ENCODE results near the gene ENPP6. TPM values are rescaled to one million over a fixed set of nuclear protein-coding genes. Genes with fewer than 3 reads are reported as not detected.

ENPP6 gene
- total and polyA plus RNA-seq, 2 donors (not counting 1 experiment from before 2014, with no cell fraction given) = 0.01 TPM; not detected in 1

DNA sequence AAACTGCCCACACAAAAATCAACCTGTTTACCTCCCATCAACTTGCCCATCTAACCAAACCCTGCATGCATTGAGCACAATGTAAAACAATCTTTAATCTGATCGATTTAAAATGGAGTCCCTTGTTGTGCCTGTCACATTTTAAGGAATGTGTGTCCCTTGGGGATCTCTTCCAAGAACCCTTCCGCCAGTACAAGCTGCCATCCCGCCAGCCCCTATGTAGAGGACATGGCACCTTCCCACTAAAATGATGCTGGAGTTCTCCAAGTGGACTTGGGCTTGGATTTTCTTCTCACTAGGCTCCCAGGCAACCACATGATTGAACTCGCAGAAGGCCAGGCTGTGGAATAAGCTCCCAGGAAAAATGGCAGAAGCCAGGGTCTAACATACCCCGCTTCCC lies 45.8 kb upstream of the ENPP6 start:
- TF ChIP-seq CTCF (IDR thresholded peaks at IDR 0.05) (no peak), EZH2 (IDR thresholded peaks at IDR 0.05; ENCODE audit: borderline replicate concordance, insufficient read depth, low read depth, low read length, poor library complexity, severe bottlenecking) (no peak)
- peaks cover 29 to 34% of the 10 kb centered on the region in 2 donors for H3K4me1 ChIP-seq (ENCODE audit: control insufficient read depth in 2 of 2, insufficient read depth in 2 of 2, low read length in 2 of 2)
- Mint-ChIP-seq H3K27ac (peak overlapping the region; percentile 54), H3K4me1 (peaks cover 36% of the 10 kb centered on the region), H3K4me3 (no peak overlapping the region), H3K27me3 (no peaks in the 10 kb centered on the region), H3K9me3 (ENCODE audit: insufficient read depth) (no peaks in the 10 kb centered on the region)
- no peaks in the 10 kb centered on the region for H4K20me1 ChIP-seq (ENCODE audit: control insufficient read depth, insufficient read depth, low read length, poor library complexity, severe bottlenecking)
- H3K79me2 ChIP-seq (ENCODE audit: control insufficient read depth, insufficient read depth, low read length) = no peaks in the 10 kb centered on the region
- peak overlapping the region; percentile 84 for H2AFZ ChIP-seq (ENCODE audit: insufficient read depth, low read depth, low read length, poor library complexity, severe bottlenecking)
- WGBS (ENCODE audit: insufficient coverage) = 94% methylated on average over 4 of the region's 5 CpGs
- no peak overlapping the region for H3K9ac ChIP-seq (ENCODE audit: low read length)
- H3K4me3 ChIP-seq (ENCODE audit: control extremely low read depth in 1 of 5, extremely low read depth in 1 of 5, insufficient read depth in 1 of 5, low read depth in 2 of 5, low read length in 4 of 5) = no peak overlapping the region
- no peaks in the 10 kb centered on the region for H3K27me3 ChIP-seq (replicated peaks in 1 of 4; ENCODE audit: control extremely low read depth in 1 of 4, control insufficient read depth in 3 of 4, insufficient read depth in 4 of 4, low read length in 3 of 4)
- intact Hi-C loops (cut with micrococcal nuclease) = loop anchor here (5.0 to 10.0 kb wide), 4 partner anchors 484 to 1131 kb away; partner anchors contain the start of genes ANKRD37 and LRP2BP
- no peaks in the 10 kb centered on the region for H3K36me3 ChIP-seq (replicated peaks in 1 of 2; ENCODE audit: control extremely low read depth in 1 of 2, control insufficient read depth in 1 of 2, extremely low read depth in 1 of 2, insufficient read depth in 2 of 2, low read length in 1 of 2)
- ChIA-PET POLR2A (interaction anchor here (1.1 to 1.5 kb wide), 2 partner anchors 154 to 274 kb away, joined by 3 to 7 read pairs; no protein-coding TSS in a partner anchor), CTCF (interaction anchor here (0.7 to 9.0 kb wide), 71 partner anchors 9 to 871 kb away, joined by 3 to 137 read pairs (median 5); partner anchors contain the start of genes CENPU and IRF2)
- no peak overlapping the region for H3K27ac ChIP-seq (ENCODE audit: low read length in 2 of 2)
- ATAC-seq (ENCODE audit: low read depth) = no peak
- no peak overlapping the region for H3K4me2 ChIP-seq (replicated peaks; ENCODE audit: low read depth, low read length, poor library complexity, severe bottlenecking)
- no peak for DNase-seq
- peaks cover 0 to 6% (median 4%) of the 10 kb centered on the region in 3 donors for H3K9me3 ChIP-seq (ENCODE audit: control extremely low read depth in 1 of 3, control insufficient read depth in 2 of 3, insufficient read depth in 1 of 3, low read length in 2 of 3)

- H3K4me1 Mint-ChIP-seq = peaks cover 31% of the 10 kb centered on the region
- peaks cover 25 to 31% of the 10 kb centered on the region in 2 donors for H3K4me1 ChIP-seq (ENCODE audit: control insufficient read depth in 2 of 2, insufficient read depth in 2 of 2, low read length in 2 of 2)
- H3K4me2 ChIP-seq (replicated peaks; ENCODE audit: low read depth, low read length, poor library complexity, severe bottlenecking) = no peak overlapping the region
- no peak for ATAC-seq (ENCODE audit: low read depth)
- intact Hi-C loops (cut with micrococcal nuclease) = loop anchor here (5.0 to 10.0 kb wide), 4 partner anchors 484 to 1132 kb away; partner anchors contain the start of genes ANKRD37 and LRP2BP
- H3K36me3 ChIP-seq (replicated peaks in 1 of 2; ENCODE audit: control extremely low read depth in 1 of 2, control insufficient read depth in 1 of 2, extremely low read depth in 1 of 2, insufficient read depth in 2 of 2, low read length in 1 of 2) = no peaks in the 10 kb centered on the region
- ChIA-PET CTCF (interaction anchor here (0.8 to 3.8 kb wide), 20 partner anchors 11 to 833 kb away, joined by 3 to 31 read pairs (median 5); partner anchors contain the start of gene IRF2), POLR2A (interaction anchor here (0.6 kb wide), 1 partner anchor 871 kb away, joined by 3 read pairs; no protein-coding TSS in a partner anchor)
- H3K4me3 Mint-ChIP-seq = no peak overlapping the region
- H3K27me3 ChIP-seq (replicated peaks in 1 of 4; ENCODE audit: control extremely low read depth in 1 of 4, control insufficient read depth in 3 of 4, insufficient read depth in 4 of 4, low read length in 3 of 4) = peaks cover 0 to 2% (median 0%) of the 10 kb centered on the region in 4 experiments
- no peak overlapping the region for H2AFZ ChIP-seq (ENCODE audit: insufficient read depth, low read depth, low read length, poor library complexity, severe bottlenecking)
- no peaks in the 10 kb centered on the region for H4K20me1 ChIP-seq (ENCODE audit: control insufficient read depth, insufficient read depth, low read length, poor library complexity, severe bottlenecking)
- no peaks in the 10 kb centered on the region for H3K9me3 Mint-ChIP-seq (ENCODE audit: insufficient read depth)
- peaks cover 0 to 5% (median 3%) of the 10 kb centered on the region in 3 donors for H3K9me3 ChIP-seq (ENCODE audit: control extremely low read depth in 1 of 3, control insufficient read depth in 2 of 3, insufficient read depth in 1 of 3, low read length in 2 of 3)
- no peak overlapping the region for H3K27ac ChIP-seq (ENCODE audit: low read length in 2 of 2)
- TF ChIP-seq CTCF (IDR thresholded peaks at IDR 0.05) (no peak), EZH2 (IDR thresholded peaks at IDR 0.05; ENCODE audit: borderline replicate concordance, insufficient read depth, low read depth, low read length, poor library complexity, severe bottlenecking) (no peak)
- no peak overlapping the region for H3K27ac Mint-ChIP-seq
- DNase-seq = no peak
- no peaks in the 10 kb centered on the region for H3K27me3 Mint-ChIP-seq
- H3K79me2 ChIP-seq (ENCODE audit: control insufficient read depth, insufficient read depth, low read length) = no peaks in the 10 kb centered on the region
- no peak overlapping the region for H3K9ac ChIP-seq (ENCODE audit: low read length)
- no peak overlapping the region for H3K4me3 ChIP-seq (ENCODE audit: control extremely low read depth in 1 of 5, extremely low read depth in 1 of 5, insufficient read depth in 1 of 5, low read depth in 2 of 5, low read length in 4 of 5)
Measured at GRCh38 chr4:184262901-184263300, 45.2 kb upstream of the ENPP6 start.
